Activated T-cell treated with anti-CD3 and anti-CD28 coated beads, Interleukin-2, amount 50 U/mL, for 48 hours (primary cell): ENCODE data around the gene ANGPTL2.

Source experiments
- DNase-seq, 2 experiments: peaks; one replicate each; pipeline ENCODE4 v3.0.0-alpha.2; 2020

The ANGPTL2 gene

GRCh38 chr9:127136081-127136879 is 13.8 kb upstream of the ANGPTL2 start:
- DNase-seq, result peak; percentile 5 to 7

GRCh38 chr9:127135056-127135745 is 12.8 kb upstream of the ANGPTL2 start:
- peak; percentile 11 to 12 for DNase-seq

GRCh38 chr9:127133739-127134167 is 11.3 kb upstream of the ANGPTL2 start:
- peak in 1 of 2 experiments; percentile 3 for DNase-seq

- DNase-seq, result peak in 1 of 2 experiments; percentile 8
Measured at GRCh38 chr9:127132921-127133647, 10.6 kb upstream of the ANGPTL2 start.

GRCh38 chr9:127132375-127132774 is 9.9 kb upstream of the ANGPTL2 start:
- DNase-seq, result no peak

- DNase-seq, result no peak
Measured at GRCh38 chr9:127131871-127132270, 9.4 kb upstream of the ANGPTL2 start.

GRCh38 chr9:127130661-127131538 is 8.5 kb upstream of the ANGPTL2 start:
- no peak for DNase-seq

- no peak for DNase-seq
Measured at GRCh38 chr9:127130235-127130634, 7.8 kb upstream of the ANGPTL2 start.

GRCh38 chr9:127129718-127130085 is 7.3 kb upstream of the ANGPTL2 start:
- no peak for DNase-seq

GRCh38 chr9:127129073-127129717 is 6.8 kb upstream of the ANGPTL2 start:
- DNase-seq, result no peak

- no peak for DNase-seq
Measured at GRCh38 chr9:127128341-127129072, 6.1 kb upstream of the ANGPTL2 start.

- DNase-seq, result no peak
Measured at GRCh38 chr9:127126971-127127370, 4.5 kb upstream of the ANGPTL2 start.

- no peak for DNase-seq
Measured at GRCh38 chr9:127124792-127125191, 2.4 kb upstream of the ANGPTL2 start.

GRCh38 chr9:127124111-127124531 is 1.7 kb upstream of the ANGPTL2 start:
- DNase-seq, result no peak

GRCh38 chr9:127123064-127123890 is 842 bp upstream of the ANGPTL2 start:
- DNase-seq, result no peak

GRCh38 chr9:127121628-127122175 is 733 bp downstream of the ANGPTL2 start:
- DNase-seq, result no peak

- DNase-seq, result no peak
Measured at GRCh38 chr9:127119320-127119709, 3.1 kb downstream of the ANGPTL2 start.

- DNase-seq, result no peak
Measured at GRCh38 chr9:127118597-127119319, 3.7 kb downstream of the ANGPTL2 start.

- DNase-seq, result no peak
Measured at GRCh38 chr9:127117801-127118200, 4.6 kb downstream of the ANGPTL2 start.
